Liver (tissue), 3 donors: ENCODE data around the gene IRX6.

Experiments
- ATF3 ChIP-seq: IDR thresholded peaks from 2 replicates; pipeline ENCODE4 v1.6.1; 2016; ENCODE audit warnings: antibody characterized with exemption
- CTCF ChIP-seq: fragments of 150-350 bp; IDR thresholded peaks from 2 replicates; pipeline ENCODE4 v1.5.1; 2017; ENCODE audit warnings: improper control_type of control experiment, low read depth, low read length; ENCODE audit not compliant: missing input control
- EGR1 ChIP-seq, 2 donors: IDR thresholded peaks; 2 replicates each; pipeline ENCODE4 v1.6.1; 2016 to 2018; ENCODE audit warnings: antibody characterized with exemption in 2 of 2, low read depth in 2 of 2
- GABPA ChIP-seq, 2 donors: IDR thresholded peaks in 1 of 2; conservative IDR thresholded peaks in 1 of 2; 2 replicates each; pipeline ENCODE4 v1.6.1; 2016; ENCODE audit warnings: antibody characterized with exemption in 2 of 2, mild to moderate bottlenecking in 1 of 2, moderate library complexity in 1 of 2
- JUND ChIP-seq, 2 donors: IDR thresholded peaks; 2 replicates each; pipeline ENCODE4 v1.6.1; 2016; ENCODE audit warnings: antibody characterized with exemption in 2 of 2
- MAX ChIP-seq: IDR thresholded peaks from 2 replicates; pipeline ENCODE4 v1.6.1; 2016; ENCODE audit warnings: antibody characterized with exemption
- NR2F2 ChIP-seq: IDR thresholded peaks from 2 replicates; pipeline ENCODE4 v1.6.1; 2016; ENCODE audit warnings: antibody characterized with exemption
- RAD21 ChIP-seq, 2 donors: IDR thresholded peaks; 2 replicates each; pipeline ENCODE4 v1.6.1; 2016; ENCODE audit warnings: antibody characterized with exemption in 2 of 2, mild to moderate bottlenecking in 2 of 2
- REST ChIP-seq: IDR thresholded peaks from 2 replicates; pipeline ENCODE4 v1.6.1; 2016; ENCODE audit warnings: antibody characterized with exemption, mild to moderate bottlenecking
- SP1 ChIP-seq: IDR thresholded peaks from 2 replicates; pipeline ENCODE4 v1.6.1; 2018; ENCODE audit warnings: antibody characterized with exemption, mild to moderate bottlenecking
- TAF1 ChIP-seq: conservative IDR thresholded peaks from 2 replicates; pipeline ENCODE4 v1.6.1; 2016; ENCODE audit warnings: antibody characterized with exemption, mild to moderate bottlenecking
- YY1 ChIP-seq: IDR thresholded peaks from 2 replicates; pipeline ENCODE4 v1.6.1; 2016; ENCODE audit warnings: antibody characterized with exemption, mild to moderate bottlenecking
- ZBTB33 ChIP-seq: IDR thresholded peaks from 2 replicates; pipeline ENCODE4 v1.6.1; 2016; ENCODE audit warnings: antibody characterized with exemption
- donor health status: healthy.
- donor health status: healthy.

GRCh38 chr16:55325080-55325447, 1.1 kb downstream of the IRX6 start:
- TF ChIP-seq CTCF (no peak), RAD21 (IDR thresholded peaks at IDR 0.05) (no peak), ATF3 (no peak), ZBTB33 (no peak), SP1 (no peak), TAF1 (no peak), NR2F2 (no peak), YY1 (no peak), JUND (IDR thresholded peaks at IDR 0.05) (no peak), EGR1 (IDR thresholded peaks at IDR 0.05; ENCODE audit: low read depth in 2 of 2) (no peak), GABPA (IDR thresholded peaks at IDR 0.05 in 1 of 2, conservative IDR thresholded peaks at IDR 0.05 in 1 of 2) (no peak), MAX (no peak), REST (no peak)
